GM21825 (cell line): ENCODE results near the gene SULT1C2.
"Not testable (repeated sequence)": the region's sequence is repeated elsewhere in the genome, so short reads cannot be mapped to it uniquely, and the experiment has no call there.

Source experiments
- ATAC-seq: cut with Tn5 transposase; IDR thresholded peaks from one replicate; pipeline ENCODE4 v1.9.1; 2021; ENCODE audit warnings: mild to moderate bottlenecking, moderate library complexity; ENCODE audit not compliant: unreplicated experiment

Gene SULT1C2

DNA sequence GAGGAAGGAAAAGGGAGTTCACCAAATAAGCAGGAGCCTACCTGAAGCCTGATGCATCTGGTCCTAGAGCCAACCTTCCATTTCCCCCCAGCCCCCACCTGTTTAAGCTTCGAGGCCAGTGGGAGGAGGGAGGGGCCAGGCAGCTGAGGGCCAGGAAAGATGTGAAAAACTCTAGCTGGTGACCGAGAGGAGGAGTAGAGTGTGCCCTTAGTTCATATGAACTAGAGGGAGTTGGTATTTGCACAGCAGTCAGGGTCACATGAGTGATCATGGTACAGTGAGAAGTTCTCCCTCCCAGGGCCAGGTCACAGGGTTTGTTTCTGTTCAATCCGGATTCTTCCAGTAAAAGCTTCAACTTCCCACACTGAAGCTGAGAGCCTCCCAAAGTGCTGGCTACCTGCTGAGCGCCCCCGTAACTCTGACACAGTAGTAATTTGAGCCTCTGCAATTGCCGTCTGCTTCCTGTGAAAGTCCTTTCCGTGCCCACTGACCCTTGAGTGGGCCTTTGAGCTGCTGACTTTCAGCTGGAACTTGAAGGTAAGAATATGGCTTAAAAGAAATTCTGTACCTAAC is at the start of gene SULT1C2:
Gene SULT1C2, plus strand, starts transcription at position 362 of the 573 bp plus-strand sequence. CDS start 4,773 bp downstream, outside the sequence.
- no peak for ATAC-seq

DNA sequence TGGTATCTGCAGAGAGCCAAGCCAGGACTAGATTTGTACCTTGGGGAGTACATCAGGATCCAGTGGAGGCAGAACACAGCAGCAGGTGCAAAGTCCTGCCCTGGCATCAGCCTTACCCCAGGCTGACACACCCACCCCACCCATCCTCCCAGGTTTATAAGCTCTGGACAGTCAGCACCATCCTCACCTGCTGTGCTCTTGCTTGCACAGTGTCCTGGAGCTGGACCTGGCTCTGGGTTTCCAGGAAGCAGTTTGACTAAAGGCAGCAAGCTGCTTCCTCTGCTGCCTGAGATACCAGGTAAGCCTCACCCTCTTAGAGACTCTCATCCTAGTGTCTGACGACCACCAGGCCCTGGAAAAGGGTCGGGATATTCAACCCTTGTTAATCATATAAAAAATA is 48.9 kb upstream of the SULT1C2 start, which contains the start of gene SULT1C3:
Gene SULT1C3, plus strand, starts transcription at position 183 of the 400 bp plus-strand sequence. CDS start 7,227 bp downstream, outside the sequence.
- no peak for ATAC-seq

DNA sequence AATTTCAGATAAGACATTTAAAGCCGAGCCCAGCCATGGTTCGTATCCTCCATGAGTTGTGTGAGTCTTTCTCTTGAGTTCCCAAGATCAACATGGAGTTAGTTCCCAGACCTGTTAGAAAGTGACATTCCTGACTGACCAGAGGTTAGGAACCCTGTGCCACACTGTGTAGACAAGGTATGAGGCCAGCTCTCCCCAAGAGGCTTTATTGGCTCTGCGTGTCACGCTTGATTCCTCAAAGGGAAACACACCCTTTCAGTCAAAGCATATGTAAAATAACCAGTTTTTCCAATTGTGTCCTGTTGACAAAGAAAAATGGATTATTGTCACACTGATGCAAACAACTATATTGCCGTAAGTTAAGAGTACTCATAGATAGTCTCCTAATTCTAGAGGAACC is 47.7 kb upstream of the SULT1C2 start:
- ATAC-seq = no peak

DNA sequence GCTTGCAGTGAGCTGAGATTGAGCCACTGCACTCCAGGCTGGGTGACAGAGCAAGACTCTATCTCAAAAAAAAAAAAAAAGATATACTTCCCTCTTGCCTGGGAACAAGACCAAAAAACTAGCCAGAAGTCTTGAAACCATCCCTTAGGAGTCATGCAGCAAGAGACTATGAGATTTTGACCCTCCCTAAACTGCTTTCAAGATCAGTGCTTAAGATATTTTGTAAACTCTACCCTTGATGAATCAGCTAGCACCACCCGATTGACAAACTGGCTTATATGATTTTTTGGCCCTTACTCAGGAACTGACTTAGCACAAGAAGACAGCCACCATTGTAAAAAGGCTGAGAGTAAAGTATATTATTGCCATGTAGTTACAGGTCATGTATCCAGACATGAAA is 45.1 kb upstream of the SULT1C2 start:
- no peak for ATAC-seq

DNA sequence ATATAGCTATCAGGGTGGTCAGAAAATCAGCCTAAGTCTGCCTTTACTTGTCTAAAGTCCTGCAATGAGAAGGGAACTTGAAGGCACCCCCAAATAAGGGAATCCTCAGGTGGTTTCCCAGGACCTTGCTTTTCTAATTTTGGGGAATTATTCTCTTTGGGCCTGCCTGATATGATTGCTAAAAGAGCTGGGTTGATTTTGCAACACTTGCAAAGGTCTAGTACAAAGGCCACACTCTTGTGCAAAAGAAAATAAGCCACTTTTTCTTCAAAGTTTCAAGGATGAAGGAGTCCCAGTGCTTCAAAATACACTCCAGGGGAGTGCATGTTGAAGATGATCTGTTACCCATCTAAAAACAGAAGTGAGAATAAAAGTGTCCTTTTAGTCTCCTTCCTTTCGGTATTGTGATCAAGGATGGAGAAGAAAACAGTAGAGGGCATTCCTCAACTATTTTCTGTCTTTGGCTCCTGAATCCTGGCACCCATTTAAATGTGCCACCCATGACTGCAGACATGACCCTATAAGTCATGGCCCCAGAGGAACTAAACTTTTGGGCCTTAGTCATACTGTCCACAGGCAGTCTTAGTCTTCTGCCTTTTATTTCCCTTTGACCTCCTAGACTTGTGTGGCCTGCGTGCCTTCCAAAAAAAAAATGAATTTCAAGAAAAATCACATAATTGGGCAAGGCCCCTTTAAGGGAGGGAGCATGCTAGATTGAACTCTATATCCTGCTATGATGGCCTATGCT is 43.9 kb upstream of the SULT1C2 start:
- no peak for ATAC-seq

DNA sequence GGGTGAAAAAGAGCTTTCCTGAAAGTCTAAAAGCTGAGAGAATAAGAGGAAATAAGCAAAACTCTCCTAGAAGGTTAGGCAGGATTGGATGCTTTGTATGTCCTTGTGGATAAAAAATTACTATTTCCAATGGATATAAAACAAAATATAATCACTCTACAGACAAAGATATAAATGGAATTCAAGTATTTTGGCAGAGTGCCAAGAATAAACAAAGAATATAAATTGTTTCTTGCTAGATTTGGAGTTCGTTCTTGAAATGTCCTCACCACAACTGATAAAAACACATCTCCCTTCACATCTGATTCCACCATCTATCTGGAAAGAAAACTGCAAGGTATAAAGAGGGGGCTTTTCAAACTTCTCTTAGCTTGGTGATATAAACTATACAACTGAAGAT is 35.6 kb upstream of the SULT1C2 start:
- ATAC-seq = no peak

DNA sequence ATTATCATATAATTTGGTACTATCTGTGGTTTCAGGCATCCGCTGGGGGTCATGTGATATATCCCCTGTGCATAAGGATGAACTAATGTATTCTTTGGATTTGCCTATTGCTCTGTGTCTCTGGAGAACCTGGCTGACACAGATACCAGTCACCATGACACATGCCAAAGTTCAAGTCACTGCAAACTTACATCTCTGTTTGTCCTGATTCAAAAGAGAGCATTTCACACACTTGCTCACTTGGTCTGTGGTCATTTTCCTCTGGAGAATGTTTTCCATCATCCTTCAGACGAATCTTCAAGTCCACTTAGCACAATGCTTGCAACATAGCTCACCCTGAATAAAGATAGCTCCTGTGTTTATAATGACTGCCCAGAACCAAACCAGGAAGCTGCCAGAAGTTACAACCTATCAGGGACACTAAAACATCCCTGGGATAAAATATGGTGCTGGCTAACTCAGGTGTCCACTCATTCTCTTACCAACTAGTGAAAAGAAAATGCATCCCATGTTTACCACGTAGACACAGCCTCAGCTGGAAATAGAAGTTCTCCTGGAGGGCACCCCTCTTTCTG is 30.9 kb upstream of the SULT1C2 start:
- no peak for ATAC-seq

DNA sequence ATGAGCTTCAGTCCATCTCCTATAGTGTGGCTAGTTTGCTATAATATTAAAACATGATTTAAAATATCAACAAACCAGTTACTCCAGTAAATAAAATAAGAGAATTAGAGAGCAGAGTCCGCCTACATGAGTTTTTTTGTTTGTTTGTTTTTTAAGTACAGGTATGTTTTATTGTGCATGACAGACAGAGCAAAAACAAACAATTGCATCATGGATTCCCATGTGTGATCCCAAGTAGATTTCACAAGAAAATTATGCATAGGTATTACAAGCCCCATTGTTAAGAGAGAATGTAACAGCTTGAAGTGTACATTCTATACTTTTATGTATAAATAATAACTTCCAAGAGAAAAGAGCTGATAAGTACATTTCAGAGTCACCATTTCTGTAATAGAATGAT is 27.9 kb upstream of the SULT1C2 start:
- no peak for ATAC-seq

DNA sequence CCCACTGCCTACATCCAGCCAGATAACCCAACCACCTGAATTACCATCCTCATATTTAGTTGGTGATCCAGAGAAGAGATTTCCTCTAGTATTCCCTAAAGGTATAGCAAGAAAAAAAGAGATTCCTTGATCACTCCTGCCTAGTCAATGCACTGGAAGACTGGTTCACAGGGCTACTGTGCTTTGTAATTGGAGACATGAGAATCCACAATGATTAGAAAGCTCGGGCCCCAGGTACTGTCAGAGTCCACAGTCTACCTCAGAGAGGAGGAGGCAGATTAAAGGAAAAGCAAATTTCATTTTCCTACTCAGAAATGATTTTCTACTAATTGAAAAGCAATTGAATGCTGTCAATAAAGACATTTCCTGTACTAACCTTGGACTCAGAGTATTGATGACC is 26.7 kb upstream of the SULT1C2 start:
- ATAC-seq = no peak

DNA sequence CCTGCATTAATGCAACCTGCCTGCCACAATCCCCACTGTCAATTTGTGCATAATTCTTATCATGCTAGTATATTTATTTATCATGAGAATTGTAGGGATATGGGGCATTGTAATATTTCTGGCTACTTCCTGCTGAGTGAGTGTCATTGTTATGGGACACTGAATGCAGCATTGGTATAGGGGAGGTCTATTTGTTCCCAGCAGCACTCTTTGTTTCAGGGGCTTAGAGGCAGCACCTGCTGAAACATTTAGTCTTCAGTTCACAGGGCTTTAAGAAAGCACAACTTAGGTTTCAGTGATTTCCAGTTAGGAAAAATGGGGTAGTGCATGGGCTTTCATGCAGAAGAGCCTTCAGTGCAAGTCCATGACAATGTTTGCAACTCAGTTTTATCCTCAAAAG is 25.3 kb upstream of the SULT1C2 start:
- ATAC-seq = no peak

DNA sequence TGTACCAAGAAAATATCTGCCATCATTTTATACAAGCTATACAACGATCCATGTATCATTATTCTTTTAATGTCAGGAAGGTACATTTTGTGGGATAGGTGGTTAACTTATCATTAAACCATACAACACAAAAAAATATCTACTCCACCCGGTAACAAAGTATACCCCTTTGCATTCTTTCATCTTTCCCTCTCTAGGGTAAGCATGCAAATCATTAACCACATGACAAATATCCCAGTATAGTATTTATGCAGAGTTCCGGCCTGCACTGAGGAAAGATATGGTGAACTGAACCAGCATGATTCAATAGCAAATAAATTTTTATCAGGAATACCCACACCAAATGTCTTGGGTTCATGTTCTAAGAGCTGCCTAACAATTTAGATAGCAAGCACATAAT is 22.5 kb upstream of the SULT1C2 start:
- no peak for ATAC-seq

DNA sequence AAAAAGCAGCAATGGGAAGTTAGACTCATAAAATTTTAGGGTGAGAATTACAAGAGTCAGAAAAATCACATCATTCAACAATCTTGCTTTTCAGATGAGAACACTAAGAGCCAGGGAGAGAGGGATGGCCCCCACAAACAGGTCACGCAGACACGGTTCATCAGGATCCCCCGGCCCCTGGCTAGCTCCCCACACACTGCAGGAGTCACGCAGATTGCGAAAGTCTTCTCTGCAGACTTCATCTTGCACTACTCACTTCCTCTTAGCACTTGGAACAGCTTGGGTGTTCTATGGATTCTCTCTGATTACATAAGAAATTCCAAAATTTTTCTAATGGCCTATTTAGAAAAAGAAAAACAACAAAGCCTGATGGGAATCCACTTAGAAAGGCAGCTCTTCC is 21.6 kb upstream of the SULT1C2 start:
- no peak for ATAC-seq

DNA sequence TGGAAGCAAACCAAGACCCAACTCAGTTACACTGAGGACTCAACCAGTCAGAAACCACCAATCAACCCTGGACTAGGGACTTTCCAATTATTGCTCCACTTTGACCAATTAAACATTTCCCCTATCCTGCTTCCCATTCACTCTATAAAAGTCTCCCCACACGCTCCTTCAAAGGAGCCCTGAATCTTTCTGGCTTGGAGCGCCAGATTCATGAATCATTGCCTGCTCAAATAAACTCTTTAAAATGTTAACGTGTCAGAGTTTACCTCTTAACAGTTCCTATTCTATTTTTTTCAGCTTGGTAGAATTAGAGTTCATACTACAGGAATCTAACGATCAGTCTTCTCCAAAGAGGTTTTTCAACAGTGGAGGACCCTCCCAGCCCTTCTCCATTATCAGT is 20.7 kb upstream of the SULT1C2 start:
- ATAC-seq = no peak

DNA sequence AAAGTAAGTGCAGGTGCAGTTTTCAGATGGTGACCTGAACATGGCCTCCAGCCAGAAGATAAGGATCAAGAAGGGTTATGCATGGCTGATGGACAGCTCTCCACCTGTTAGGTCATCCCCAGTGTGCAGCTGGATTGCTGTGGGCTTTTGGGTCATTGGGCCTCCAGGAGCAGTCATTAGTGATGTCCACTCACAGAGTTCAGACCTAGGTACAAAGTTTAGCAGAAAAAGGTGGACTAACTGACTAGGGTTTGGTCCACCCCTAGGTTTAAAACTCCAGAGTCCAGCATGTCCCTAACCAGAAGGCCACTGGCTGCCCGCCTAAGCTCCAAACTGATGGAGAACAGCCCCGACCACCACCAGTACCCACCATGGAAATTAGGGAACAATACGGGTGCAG is 18.3 kb upstream of the SULT1C2 start:
- no peak for ATAC-seq

DNA sequence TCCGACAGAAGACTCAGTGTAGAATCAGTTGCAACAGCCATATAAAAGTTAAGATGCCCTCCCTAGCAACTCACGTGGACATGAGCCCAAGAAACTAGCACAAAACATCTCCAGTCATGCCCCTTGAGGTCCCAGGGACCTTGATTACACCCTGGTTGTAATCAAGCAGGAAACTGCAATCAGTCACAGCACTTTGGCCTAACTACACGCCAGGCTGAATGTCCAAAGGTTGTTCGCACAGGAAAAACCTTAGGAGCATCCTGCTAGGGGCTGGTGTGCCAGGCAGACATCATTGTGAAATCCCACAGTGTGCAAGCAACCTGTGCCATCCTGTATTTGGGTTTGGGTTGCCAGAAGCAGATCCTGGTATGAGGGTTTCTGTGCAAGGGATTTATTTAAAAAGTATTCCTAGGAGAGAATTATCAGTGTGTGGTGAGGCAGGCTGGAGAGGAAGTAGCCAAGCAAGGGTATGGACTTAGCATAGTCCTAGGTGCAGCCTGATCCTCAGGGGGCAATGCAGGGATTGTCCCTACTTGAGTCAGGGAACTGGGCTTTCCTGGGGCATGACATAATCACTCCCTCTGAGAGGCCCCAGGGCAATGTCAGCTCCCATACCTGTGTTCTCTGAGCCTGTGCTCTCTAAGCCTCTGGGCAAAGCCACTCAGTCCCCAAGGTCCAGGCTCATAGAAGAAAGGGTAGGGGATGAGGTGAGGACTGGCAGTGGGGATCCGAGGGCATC is 17.8 kb upstream of the SULT1C2 start:
- ATAC-seq = no peak

DNA sequence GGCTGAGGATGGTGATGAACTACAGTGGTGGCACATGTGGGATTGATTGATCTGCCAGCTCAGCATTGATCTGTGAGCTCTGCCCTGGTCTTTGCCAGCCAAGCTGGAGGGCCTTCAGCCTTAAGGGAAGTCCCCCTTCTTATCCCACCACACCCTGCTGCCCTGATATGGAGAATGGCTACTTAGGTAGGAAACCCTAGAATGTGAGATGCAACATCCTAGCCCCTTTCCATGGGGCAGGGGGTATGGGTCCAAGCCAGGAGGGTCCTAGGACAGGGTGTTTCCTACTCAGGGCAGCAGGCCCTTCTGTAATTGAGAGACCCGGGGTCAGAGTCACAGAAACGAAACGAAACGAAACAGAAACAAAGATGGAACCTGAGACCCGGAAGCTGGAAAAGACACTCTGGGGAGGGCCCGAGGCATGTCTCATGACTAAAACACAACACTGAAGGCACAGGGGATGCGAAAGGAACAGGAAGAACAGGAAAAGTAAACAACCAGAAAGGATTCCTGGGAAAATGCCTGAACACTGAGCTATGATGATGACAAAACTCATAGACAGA is 16.9 kb upstream of the SULT1C2 start:
- no peak for ATAC-seq

DNA sequence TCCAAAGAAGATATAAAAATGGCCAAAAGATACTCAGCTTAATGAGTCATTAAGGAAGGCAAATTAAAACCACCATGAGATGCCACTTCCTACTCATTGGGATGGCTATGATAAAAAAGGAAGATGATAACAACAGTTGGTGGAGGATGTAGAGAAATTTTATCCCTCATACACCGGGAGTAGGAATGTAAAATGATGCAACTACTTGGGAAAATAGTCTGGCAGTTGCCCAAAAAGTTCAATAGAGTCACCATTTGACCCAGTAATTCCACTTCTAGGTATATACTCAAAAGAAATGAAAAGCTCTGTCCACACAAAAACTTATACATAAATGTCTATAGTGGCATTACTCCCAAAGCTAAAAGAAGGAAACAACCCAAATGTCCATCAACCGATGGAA is 10.1 kb upstream of the SULT1C2 start:
- no peak for ATAC-seq

DNA sequence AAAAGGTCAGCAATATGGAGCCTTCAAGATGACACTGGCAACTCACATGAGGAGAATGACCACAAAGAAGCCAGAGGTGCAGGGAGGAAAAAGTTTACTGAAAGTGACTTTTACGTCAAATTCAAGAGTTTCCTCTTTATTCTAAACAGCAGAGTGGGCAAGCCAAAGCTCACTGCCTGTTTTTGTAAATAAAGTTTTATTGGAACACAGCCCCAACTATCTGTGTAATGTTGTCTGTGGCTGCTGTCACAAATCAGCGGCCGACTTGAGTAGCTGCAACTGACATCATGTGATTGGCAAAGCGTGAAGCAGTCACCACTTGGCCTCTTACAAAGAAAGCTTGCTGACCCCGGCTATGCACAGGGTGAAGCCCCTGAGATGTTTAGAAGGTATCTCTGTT is 9.2 kb upstream of the SULT1C2 start:
- ATAC-seq = no peak

DNA sequence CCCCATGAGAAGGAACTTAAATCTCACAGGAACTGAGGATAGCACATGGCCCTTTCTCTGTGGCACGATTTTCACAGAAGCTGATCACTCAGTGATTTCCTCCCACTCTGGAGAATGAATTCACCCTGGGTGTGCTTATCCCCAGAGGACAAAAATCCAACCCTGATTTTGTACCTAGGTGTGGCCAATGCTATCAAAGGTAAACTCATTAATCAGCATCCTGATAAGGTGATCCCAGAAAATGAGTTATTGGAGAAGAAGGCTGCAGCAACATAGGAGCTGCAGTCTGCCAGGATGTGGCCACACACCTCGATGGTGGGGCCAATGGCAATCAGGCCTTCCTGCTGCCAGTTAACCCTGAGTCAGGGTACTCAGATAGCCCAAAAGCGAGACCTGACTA is 8.2 kb upstream of the SULT1C2 start:
- ATAC-seq = no peak

DNA sequence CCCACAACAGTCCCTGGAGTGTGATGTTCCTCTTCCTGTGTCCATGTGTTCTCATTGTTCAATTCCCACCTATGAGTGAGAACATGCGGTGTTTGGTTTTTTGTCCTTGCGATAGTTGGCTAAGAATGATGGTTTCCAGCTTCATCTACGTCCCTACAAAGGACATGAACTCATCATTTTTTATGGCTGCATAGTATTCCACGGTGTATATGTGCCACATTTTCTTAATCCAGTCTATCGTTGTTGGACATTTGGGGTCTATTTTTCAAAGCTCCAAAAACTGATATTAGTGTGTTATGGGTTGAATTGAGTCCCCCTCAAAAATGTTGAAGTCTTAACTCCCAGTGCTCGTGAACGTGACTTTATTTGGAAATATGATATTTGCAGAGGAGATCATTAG is 4.1 kb upstream of the SULT1C2 start:
- ATAC-seq = not testable (repeated sequence)

DNA sequence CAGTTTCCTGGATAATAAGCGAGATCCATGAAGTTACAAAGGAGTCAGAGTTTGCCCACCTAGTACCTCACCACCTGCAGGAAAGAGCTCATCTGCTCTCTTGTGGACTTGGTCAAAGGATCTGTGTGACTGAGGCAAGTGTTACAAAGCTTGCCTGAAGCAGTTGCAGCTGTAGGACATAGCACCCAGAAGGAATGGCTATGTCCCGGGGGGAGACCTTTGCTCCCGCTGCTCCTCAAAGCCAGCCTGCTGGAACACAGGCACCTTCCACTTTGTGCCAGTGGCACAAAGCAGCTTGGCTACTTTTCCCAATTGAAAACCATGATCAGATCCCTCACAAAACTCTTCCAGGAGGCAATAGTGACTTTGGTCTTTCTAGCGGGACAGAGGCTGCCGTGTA is 3.1 kb upstream of the SULT1C2 start:
- no peak for ATAC-seq
